Endometrial microvascular endothelial cells (primary cell): ENCODE results near the gene NATD1. TPM values are rescaled to one million over a fixed set of nuclear protein-coding genes. Genes with fewer than 3 reads are reported as not detected.

Experiments used
- in situ Hi-C: cut with HindIII; loops from 2 replicates; pipeline ENCODE4 v1.10.0; 2017; ENCODE audit warnings: low sequenced_read_pairs, low pct_unique_long_range_greater_than_20kb; ENCODE audit errors: inconsistent ontology term
- total RNA-seq: library from RNA; depleted of rRNA; stranded (reverse); fragments of >200 nt; gene quantifications from one replicate; pipeline ENCODE4 v1.2.3, GENCODE V29; 2015; ENCODE audit errors: inconsistent ontology term

Gene NATD1
- total RNA-seq, 1 donor from 2014 or later, result 3.0 TPM

DNA sequence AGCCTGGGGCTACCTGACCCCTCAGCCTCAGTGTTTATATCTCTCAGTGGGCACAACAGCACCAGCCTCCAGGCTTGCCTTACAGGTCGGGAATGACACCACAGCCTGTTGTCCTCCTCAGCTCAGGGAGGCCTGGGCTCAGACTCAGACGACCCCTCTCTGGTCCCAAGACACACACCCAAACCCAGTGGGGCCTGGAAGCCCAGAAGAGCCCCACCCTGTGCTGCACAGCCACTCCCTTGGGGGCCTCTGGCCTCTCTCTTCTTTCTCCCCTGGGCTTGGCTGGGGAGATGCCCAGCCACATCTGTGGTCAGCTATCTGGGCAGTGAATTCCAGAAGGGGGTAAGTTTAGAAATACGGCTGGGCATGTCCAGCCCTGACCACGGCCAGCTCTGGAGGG, 2.4 kb downstream of the NATD1 start:
- in situ Hi-C loops, result no loop called here

DNA sequence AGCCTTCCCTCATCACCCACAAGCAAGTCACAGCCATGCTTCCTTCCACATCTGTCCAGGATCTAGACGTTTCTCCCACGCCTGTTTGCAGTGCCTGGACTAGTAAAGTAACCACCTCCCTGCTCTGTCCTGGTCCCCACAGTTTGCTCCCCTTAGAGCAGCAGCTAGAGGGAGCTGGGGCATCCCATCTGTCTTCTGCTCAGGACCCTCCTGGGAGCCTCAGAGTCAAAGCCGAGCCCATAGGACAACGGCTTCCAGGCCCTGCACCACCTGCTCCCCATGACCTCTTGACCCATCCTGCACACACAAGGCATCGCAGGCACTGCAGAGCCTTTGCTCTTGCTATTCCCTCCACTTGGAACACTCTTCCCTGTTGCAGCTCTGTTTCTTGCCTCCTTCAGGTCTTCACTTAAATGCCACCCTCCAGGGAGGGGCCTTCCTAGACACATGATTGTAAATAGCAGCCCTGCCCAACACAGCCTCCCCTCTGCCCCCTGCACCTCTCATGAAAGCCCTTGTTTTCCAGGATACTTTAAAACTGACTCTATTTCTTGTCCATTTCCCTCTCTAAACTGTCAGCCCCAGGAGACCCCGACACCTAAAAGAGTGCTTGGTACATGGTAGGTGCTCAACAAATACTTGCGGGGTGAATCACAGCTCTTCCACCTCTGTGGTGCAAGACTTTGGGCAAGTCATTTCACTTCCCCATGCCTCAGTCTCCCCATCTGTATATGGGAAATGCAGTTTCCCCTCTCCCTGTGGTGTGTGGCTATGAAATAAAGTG, 3.1 kb downstream of the NATD1 start:
- in situ Hi-C loops, result no loop called here

GRCh38 chr17:21249086-21249795, 4.0 kb downstream of the NATD1 start:
- in situ Hi-C loops, result no loop called here

DNA sequence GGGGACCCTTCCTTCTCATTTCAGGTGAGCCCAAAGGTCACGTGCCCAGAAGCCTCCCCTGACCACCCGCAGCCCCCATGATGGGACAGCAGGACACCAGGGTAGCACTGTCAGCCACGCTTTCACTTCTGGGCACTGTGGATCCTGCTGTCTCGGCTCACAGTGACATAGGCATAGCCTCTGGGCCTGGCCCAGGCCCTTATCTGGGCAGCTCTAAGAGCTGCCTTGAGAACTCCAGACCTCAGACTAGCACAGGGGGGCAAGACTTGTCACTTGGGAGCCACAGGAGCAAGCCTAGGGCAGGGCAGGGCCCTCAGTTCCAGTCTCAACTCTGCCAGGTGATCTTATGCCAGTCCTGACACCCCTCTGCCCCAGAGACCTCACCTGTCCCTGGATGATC, 4.7 kb downstream of the NATD1 start:
- in situ Hi-C loops, result no loop called here

- in situ Hi-C loops, result no loop called here
Observed at GRCh38 chr17:21247552-21248258, 5.5 kb downstream of the NATD1 start.

- in situ Hi-C loops, result no loop called here
Observed at GRCh38 chr17:21246698-21247097, 6.5 kb downstream of the NATD1 start.

GRCh38 chr17:21245639-21246084, 7.5 kb downstream of the NATD1 start:
- in situ Hi-C loops, result no loop called here

- in situ Hi-C loops, result no loop called here
Observed at GRCh38 chr17:21243516-21244303, 9.5 kb downstream of the NATD1 start.

DNA sequence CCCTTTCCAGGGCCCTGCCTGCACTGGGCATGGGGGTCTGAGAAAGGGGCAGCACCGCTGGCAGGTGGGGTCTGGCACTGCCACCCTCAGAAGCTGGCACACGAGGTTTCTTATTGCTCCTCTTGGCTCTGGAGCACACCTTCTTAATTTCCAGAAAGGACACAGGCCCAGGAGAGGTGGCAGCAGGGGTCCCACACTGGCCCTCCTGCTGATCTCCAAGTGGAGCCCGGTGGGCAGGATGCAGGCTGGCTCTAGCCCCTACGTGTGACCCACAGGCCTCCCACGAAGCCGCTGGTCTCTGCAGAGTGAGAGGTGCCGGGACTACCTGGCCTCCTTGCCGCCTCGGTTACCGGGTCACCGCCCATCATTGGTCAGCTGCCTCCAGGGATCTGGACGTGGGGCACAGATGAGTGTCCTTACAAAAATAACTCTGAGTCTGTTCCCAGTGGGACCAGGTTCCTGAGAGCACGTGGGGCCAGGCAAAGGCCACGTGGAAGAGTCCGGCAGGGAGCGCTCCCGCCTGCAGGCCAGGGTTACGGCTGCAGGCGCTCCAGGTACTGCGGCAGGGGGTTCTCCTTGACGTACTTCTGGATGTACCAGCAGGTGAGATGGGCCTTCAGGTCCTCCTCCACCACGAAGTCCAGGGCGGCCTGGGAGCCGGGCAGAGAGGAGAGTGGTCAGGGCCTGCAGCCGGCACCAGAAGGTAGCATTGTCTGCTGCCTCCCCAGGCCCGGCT, 10.3 kb downstream of the NATD1 start:
- in situ Hi-C loops, result no loop called here

DNA sequence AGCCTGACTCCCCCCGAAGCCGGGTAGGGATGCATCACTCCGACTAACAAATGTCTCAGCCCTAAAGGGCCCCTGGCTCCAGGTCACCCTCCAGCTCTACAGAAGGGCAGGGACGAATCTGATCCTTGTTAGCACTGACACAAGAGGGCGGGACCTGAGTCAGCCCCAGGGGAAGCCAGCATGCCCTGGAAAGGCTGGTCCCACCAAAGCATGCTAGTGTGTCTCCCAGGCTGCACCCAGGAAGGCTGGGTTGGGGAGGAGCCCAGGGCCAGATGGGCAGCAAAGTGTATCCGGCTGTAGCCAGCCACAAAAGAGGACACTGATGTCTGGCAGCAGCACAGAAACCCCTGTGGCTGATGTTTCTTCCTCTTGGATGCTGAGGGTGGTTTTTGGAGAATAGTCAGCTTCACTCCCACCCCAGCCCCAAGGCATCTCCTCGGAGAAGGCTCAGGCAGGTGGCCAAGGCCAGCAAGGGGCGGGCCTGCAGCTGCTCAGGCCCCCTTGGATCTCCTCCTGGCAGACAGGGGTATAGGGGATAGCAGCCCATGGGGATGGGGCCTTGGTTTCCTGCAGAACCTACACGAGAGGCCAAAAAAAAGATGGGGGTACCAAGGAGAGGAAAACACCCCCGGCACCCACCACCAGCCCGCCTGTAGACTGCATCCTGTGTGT, 11.0 kb downstream of the NATD1 start:
- in situ Hi-C loops, result no loop called here

DNA sequence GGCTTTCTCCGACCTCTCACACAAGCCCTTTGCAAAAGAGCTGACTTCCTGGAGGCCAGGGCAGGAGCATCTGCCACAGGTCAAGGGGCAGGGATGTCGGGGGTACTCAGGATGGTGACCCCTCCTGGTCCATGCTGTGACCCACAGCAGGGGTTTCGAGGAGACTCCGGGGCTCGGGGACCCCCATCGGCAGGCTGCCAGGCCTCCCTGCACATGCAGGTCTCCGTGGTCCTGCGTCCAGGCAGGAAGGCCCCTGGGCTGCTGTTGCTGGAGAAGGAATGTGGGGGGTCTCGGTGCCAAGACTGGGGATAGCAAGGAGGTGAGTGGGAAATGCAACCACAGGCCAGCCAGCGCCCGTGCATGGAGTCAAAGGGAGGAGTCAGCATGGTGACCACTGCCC, 11.6 kb downstream of the NATD1 start:
- in situ Hi-C loops, result no loop called here

DNA sequence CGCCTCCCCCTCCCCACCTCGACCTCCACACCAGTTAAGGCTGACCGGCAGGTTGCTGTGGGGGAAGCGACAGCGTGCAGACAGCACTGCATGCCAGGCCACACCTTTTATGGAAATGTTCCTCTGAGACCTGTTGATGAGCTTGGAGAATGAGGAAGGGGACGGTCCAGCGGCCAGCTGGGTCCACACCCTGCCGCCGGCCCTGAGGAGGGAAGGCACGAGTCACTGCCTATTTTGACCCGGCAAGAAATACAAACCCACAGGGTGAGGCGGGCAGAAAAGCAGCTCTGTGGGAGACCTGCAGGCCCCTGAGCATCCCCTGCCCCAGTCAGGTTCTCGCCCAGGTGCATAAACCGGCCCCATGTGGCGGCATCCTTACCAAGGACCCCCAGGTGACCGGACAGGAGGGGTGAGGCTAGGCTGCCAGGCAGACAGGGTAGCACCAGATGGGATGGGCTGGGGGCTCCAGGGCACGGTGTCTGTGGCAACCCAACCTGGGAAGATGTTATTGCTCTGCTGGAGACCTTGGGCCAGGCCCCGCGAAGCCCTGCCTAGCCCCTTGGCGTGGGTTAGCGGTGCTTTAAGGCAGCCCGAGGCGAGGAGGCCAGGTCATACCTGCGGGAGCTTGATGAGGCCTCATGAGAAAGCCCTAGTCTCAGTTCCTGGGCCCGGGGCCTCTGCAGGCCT, 12.7 kb downstream of the NATD1 start:
- in situ Hi-C loops, result no loop called here

DNA sequence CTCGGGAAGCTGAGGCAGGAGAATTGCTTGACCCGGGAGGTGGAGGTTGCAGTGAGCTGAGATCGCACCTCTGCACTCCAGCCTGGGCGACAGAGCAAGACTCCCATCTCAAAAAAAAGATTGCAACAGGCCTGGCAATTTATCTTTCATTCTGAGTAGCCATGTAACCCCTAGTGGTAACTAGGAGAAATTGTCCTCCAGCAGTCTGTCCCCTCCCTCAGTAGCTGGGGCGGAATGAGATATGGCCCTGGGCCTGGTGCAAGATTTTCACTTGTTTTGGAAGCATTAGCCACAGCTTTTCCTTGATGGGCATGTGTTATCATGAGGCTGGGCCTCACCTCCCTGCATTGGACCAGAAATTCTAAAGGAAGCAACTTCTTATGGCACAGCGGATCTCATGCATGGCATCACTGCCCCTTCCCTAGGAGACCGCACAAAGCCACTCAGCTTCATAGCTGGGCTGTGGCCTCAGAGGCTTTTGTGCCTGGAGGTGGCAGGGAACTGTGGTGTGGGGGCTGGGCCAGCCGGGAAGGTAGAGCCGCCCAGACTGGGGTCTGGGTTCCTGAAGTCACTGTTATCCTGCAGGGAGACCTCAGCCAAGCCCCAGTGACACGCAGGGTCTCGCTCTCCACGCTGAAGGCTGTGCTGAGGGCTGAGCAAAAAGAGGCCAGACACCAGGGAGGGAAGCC, 13.4 kb downstream of the NATD1 start:
- in situ Hi-C loops, result no loop called here

DNA sequence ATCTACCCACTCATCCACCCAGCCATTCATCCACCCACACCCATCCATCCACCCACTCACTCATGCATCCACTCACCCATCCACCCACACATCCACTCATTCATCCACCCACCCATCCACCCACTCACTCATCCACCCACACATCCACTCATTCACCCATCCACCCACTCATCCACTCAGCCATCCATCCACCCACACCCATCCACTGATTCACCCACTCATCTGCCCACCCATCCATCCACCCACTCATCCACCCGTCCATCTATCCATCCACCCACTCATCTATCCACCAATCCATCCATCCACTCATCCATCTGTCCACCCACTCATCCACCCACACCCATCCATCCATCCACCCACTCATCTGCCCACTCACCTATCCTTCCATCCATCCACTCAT, 17.3 kb downstream of the NATD1 start:
- in situ Hi-C loops, result no loop called here

DNA sequence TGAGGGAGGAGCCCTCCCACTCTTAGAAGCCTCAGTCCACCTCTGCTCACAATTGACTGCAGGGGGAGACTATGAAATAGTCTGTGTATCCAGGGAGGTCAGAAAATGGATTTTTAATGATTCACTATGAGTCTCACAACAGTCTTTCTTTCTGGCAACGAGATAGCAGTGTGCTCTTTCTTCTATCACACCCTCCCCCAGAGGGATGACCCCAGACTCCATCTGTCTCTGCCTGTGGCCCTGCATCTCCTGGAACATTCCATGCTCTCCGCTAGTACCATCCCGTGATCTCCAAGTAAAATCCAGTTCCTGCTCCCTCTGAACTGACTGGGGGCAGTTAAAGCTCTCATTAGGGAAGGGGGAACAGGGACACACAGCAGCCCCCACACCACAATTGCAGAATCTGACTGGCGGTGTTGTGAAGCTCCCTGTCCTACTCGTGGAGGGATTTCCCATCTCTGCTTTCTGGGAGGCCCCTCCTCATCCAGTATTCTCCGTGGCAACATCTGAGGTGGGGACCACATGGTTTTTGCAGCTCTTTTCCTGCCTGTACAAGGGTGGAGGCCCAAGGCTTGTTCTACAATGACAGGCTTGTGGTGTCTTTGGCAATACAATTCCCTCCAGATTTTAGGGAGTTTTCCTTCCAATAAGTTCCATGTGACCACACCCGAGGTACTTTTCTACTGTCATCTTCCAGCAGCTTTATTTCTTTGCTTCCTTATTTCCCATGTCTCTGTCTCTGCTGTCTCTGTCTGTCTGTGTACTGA, 19.4 kb downstream of the NATD1 start:
- in situ Hi-C loops, result no loop called here

DNA sequence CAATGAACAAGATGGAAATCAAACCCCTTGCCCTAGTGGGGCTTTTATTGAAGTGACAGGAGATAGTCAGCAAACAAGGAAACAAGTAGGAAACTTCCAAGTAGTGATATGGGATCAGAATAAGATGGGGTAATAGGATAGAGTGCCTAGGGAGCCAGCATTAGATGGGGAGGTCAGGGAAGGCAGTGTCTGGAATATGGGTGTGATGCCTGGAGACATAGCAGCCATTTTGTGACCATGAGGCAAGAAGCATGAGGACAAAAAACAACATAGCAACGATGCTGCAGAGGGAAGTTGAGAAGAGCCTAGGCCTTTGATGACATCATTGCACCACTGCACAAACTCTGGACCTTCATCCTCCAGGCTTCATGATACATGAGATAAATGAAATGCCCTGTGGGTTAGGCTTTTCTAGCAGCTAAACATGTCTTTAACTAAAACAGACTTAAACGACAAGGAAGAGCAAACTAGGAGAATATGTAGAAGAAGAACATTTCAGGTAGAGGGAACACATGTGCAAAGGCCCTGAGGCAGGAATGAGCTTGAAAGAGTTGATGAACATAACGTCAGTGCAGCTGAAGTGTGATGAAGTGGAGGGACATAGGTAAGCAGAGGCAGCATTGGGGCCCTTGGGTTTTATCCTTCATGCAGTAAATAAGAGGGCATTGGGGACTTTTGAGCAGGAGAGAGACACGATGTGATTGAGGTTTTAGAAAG, 21.0 kb downstream of the NATD1 start:
- in situ Hi-C loops, result no loop called here
